Measurements from ENCODE around the gene TRIM33. TPM values are rescaled to one million over a fixed set of nuclear protein-coding genes. Genes with fewer than 3 reads are reported as not detected.

The TRIM33 gene
- total and polyA plus RNA-seq, 2 of the 13 experiments (the other 11 are each of a cell fraction or from before 2014, with no cell fraction given), result 35.5 to 42.2 TPM

- TF ChIP-seq PAWR (CRISPR knock-in tag; IDR thresholded peaks at IDR 0.05; ENCODE audit: borderline replicate concordance), result no peak
- no peak for TF ChIP-seq TAF15 (IDR thresholded peaks at IDR 0.05; ENCODE audit: low read depth, low read length, poor library complexity, severe bottlenecking)
- no peak for TF ChIP-seq RNF2 (conservative IDR thresholded peaks at IDR 0.05; ENCODE audit: low read depth)
Measured at GRCh38 chr1:114379987-114380386, 131.0 kb downstream of the TRIM33 start (continued).

GRCh38 chr1:114379358-114379757 is 131.6 kb downstream of the TRIM33 start:
- Histone ChIP-seq H3K79me2 (ENCODE audit: insufficient read depth, low read length) (no peaks in the 10 kb centered on the region), H3K4me3 (replicated peaks in 1 of 3; ENCODE audit: insufficient read depth in 1 of 3, low read depth in 2 of 3, low read length in 3 of 3) (no peak overlapping the region), H4K20me1 (ENCODE audit: insufficient read depth, low read length) (no peaks in the 10 kb centered on the region), H3K36me3 (replicated peaks in 1 of 2; ENCODE audit: control insufficient read depth in 1 of 2, insufficient read depth in 2 of 2, low read length in 2 of 2) (no peaks in the 10 kb centered on the region), H2AFZ (ENCODE audit: low read length) (no peak overlapping the region), H3K9ac (ENCODE audit: insufficient read depth, low read depth, low read length) (no peak overlapping the region), H3K9me3 (ENCODE audit: low read length) (peaks cover 10% of the 10 kb centered on the region), H3K4me2 (ENCODE audit: low read depth, low read length) (no peak overlapping the region), H3K27me3 (ENCODE audit: control insufficient read depth in 1 of 2, insufficient read depth in 2 of 2, low read length in 2 of 2) (no peaks in the 10 kb centered on the region), H3K27ac (ENCODE audit: extremely low read length, insufficient read depth, low read length) (no peak overlapping the region), H3K4me1 (ENCODE audit: insufficient read depth, low read length) (no peaks in the 10 kb centered on the region)
- ChIA-PET POLR2A (no interaction called here), CTCF (ENCODE audit: low intra/inter-chr PET ratio, low total read pairs) (no interaction called here)
- ATAC-seq, result no peak
- no peak for FAIRE-seq
- TF ChIP-seq POLR2A (IDR thresholded peaks at IDR 0.05; ENCODE audit: insufficient read depth in 1 of 2, low read depth in 2 of 2, low read length in 2 of 2) (no peak), ZNF335 (CRISPR knock-in tag; IDR thresholded peaks at IDR 0.05) (no peak), ZNF790 (CRISPR knock-in tag; IDR thresholded peaks at IDR 0.05; ENCODE audit: borderline replicate concordance) (no peak)
- DNase-seq (ENCODE audit: low spot score), result no peak
- BruUV-seq (replicated peaks), result no TSS peak
- in situ Hi-C loops (cut with HindIII; ENCODE audit: extremely low pct_ligation_motif_present, low pct_unique_long_range_greater_than_20kb), result no loop called here
- intact Hi-C loops (cut with micrococcal nuclease; ENCODE audit: unreplicated experiment), result no loop called here
- 50% methylated on average over 2 of the region's 2 CpGs for WGBS (ENCODE audit: low lambda C conversion rate)

DNA sequence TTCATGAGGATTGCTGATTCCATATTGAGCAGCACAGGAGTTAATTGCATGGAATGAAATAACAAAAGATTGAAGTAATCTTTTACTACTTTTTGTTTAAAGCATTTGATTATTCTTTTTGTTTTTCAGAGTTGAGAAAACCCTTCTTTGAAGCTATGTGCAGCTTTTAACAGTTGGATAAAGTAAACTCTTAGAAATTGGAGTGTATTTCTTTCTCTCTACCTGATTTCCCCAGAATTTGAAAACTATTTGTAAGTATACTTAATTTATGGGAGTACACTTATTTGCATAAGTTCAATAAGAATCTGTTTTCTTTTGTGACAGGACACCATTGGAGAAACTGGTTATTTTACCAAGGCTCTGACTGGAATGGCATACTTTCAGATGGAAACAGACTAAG is 133.6 kb downstream of the TRIM33 start:
- intact Hi-C loops (cut with micrococcal nuclease; ENCODE audit: unreplicated experiment) (no loop called here), in situ Hi-C loops (cut with HindIII; ENCODE audit: extremely low pct_ligation_motif_present, low pct_unique_long_range_greater_than_20kb) (no loop called here)
- DNase-seq (ENCODE audit: low spot score) (no peak), ATAC-seq (no peak), FAIRE-seq (no peak)
- no peak for TF ChIP-seq MAFF (IDR thresholded peaks at IDR 0.05; ENCODE audit: low read depth, low read length)
- no peak for TF ChIP-seq CCDC6 (CRISPR knock-in tag; IDR thresholded peaks at IDR 0.05)
- TF ChIP-seq ZNF567 (CRISPR knock-in tag; IDR thresholded peaks at IDR 0.05; ENCODE audit: borderline replicate concordance), result no peak
- CTCF ChIA-PET (ENCODE audit: low intra/inter-chr PET ratio, low total read pairs), result no interaction called here
- no TSS peak for BruUV-seq (replicated peaks)
- H3K79me2 ChIP-seq (ENCODE audit: insufficient read depth, low read length), result no peaks in the 10 kb centered on the region
- H3K9ac ChIP-seq (ENCODE audit: insufficient read depth, low read depth, low read length), result no peak overlapping the region
- no peaks in the 10 kb centered on the region for H4K20me1 ChIP-seq (ENCODE audit: insufficient read depth, low read length)
- H3K27ac ChIP-seq (ENCODE audit: extremely low read length, insufficient read depth, low read length), result no peak overlapping the region
- H3K4me3 ChIP-seq (replicated peaks in 1 of 3; ENCODE audit: insufficient read depth in 1 of 3, low read depth in 2 of 3, low read length in 3 of 3), result no peak overlapping the region
- no peaks in the 10 kb centered on the region for H3K27me3 ChIP-seq (ENCODE audit: control insufficient read depth in 1 of 2, insufficient read depth in 2 of 2, low read length in 2 of 2)
- POLR2A ChIA-PET, result no interaction called here
- H3K36me3 ChIP-seq (replicated peaks in 1 of 2; ENCODE audit: control insufficient read depth in 1 of 2, insufficient read depth in 2 of 2, low read length in 2 of 2), result no peaks in the 10 kb centered on the region
- no peak overlapping the region for H2AFZ ChIP-seq (ENCODE audit: low read length)
- H3K9me3 ChIP-seq (ENCODE audit: low read length), result peaks cover 20% of the 10 kb centered on the region
- no peaks in the 10 kb centered on the region for H3K4me1 ChIP-seq (ENCODE audit: insufficient read depth, low read length)
- no peak overlapping the region for H3K4me2 ChIP-seq (ENCODE audit: low read depth, low read length)
